HG03095 (cell line): Measurements from ENCODE around the gene ABCG1.
A peak's percentile ranks its signal among the peaks of the same experiment; 100 is the strongest.

Experiments used
- ATAC-seq: cut with Tn5 transposase; IDR thresholded peaks from one replicate; pipeline ENCODE4 v1.9.1; 2021; ENCODE audit warnings: moderate library complexity; ENCODE audit not compliant: unreplicated experiment

ABCG1 gene

DNA sequence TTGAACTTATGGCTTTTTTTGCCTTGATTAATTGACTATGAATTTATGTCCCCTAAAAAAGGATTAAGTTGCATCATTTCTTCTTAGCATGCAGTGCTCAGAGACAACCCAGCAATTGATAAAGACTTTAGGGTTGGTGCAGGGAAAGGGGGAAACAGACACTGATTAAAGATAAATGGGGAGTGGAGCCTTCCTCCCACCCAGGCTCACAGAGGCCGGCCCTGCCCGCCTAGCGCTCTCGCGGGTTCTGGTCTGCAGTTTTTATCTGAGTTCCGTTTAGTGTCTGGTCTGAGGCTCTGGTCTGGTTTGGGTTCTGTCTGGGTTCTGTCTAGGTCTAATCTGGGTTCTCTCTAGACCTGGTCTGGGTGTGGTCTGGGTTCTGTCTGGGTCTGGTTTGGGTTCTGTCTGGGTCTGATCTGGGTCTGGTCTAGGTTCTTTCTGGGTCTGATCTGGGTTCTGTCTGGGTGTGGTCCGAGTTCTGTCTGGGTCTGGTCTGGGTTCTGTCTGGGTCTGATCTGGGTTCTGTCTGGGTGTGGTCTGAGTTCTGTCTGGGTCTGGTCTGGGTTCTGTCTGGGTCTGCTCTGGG, 48.1 kb downstream of the ABCG1 start:
- no peak for ATAC-seq

DNA sequence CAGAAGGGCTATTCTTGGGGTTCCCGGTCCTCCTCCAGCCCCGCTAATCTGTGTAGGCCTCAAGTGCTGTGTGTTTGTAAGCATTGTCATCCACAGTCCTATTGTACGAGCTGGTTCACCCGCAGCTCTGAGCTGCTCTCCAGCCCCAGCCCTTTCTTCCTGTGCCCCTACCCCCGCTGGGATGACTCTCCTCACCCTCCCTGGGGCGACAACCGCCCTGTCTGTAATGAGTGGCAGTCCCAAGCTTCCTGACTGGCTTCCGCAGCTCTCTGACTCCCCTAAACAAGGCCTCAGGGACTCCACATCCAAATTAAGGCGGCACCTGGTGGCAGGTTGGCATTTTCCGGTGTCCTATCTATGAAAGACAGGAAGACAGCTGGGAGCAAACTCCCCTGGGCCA, 50.4 kb downstream of the ABCG1 start:
- no peak for ATAC-seq

DNA sequence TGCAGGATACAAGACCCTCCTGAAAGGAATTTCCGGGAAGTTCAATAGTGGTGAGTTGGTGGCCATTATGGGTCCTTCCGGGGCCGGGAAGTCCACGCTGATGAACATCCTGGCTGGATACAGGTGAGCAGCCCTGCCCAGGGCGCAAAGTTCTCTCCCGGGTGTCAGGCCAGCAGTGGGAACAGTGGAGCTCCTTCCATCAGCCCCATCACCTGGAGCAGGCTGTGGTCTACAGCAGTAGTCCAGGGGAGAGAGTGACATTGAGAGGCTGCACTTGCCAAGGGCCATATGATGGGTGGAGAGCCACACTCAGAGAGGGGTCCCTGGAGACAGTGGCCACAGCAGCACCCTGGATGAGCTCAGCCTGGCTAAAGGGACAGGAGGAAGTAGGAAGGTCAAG, 52.1 kb downstream of the ABCG1 start:
- ATAC-seq, result no peak

DNA sequence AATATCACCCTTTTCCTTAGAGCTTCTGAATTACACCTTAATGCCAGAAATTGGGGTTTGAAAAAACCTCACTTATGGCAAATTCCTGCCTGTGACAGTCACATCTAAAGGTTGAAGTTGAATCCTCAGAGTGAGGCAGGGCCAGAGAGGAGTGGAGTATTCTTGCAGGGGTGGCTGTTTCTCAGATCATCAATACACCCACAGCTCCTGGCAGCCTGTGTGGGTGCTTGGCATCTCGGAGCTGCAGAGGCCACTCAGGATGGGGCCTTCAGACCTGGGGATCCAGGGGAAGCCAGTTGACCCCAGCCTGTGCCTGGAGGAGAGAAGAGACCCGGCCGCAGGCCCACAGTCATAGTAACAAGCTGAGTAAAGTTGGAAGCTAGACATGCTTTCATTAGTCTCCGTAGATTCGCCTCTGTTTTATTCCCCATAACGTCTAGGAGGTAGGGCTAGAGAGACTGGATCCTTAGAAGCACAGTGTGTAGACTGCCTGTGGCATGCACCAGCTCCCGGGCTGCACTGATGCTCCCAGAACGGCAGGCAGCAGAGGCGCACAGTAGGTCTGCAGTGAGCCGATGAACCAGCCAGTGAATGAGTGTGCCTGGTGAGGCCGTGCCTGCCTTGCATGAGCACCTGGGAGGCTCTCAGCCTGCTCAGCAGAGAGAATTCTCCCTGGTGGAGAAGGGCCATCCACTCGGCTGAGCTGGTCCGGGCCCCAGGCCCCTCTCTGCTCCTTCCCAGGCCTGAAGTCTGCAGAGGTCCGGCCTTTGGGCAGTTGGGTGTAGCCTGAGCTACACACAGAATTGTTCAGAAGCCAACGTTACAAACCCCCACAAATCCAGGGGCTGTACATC, 53.4 kb downstream of the ABCG1 start:
- no peak for ATAC-seq

DNA sequence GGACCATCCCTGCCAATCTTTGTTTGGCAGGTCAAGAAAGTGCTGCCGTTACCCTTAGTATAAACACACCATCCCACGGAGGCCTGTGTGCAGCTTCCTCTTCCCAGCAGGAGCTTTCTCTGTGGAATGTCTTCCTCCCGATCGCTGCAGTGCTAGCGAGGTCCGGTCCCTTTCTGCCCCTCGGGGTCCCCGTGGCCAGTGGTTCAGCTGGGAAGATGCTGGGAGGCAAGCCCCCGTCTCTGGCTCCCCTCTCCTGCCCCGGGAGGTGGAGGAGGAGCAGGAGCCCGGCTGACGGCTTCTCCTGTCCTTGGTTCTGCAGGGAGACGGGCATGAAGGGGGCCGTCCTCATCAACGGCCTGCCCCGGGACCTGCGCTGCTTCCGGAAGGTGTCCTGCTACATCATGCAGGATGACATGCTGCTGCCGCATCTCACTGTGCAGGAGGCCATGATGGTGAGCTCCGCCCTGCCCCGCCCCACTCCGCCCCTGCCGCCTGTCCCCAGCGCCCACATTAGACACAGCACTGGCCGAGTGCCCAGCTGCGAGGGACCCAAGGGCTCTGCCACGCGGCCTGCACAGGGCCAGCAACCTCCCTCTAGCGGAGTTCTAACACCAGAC, 54.2 kb downstream of the ABCG1 start:
- no peak for ATAC-seq

DNA sequence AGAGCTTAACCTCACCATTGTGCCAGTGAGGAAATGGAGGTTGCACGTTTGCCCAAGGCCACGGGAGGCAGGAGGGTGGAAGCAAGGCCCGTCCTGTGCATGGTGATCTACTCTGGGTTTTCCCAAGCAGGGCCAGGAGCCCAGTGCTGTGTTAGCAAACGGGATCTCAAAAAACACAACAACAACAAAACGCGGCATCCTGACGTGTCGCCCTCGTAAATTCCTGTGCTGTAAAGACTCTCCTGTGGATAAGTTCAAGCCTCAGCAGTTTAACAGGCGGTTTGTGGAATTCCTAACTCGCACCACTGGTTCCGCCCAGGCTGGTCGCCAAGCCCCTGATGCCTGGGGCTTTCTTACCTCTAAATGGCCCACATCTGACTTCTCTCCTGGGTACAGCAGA, 57.1 kb downstream of the ABCG1 start:
- ATAC-seq, result no peak

DNA sequence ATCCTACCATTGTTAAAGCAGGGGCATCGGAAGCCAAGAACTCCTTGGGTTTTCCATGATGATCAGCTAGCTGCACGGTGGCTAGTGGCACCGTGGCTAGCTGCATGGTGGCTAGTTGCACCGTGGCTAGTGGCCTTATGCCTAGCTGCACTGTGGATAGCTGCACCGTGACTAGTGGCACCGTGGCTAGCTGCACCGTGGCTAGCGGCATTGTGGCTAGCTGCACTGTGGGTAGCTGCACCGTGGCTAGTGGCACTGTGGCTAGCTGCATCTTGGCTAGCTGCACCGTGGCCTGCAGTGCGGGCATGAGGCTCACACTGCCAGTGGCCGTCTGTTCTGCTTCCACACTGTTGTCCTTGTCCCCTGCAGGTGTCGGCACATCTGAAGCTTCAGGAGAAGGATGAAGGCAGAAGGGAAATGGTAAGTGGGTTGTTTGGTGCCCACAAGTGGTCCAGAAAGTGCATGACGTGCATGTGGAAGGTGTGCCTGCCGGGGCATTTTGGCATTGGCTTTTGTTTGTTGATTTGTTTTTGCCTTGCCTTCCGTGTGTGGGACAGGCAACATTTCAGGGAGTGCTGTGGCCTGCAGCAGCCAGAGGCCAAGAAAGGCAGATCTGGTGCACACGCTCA, 57.7 kb downstream of the ABCG1 start:
- no peak for ATAC-seq

DNA sequence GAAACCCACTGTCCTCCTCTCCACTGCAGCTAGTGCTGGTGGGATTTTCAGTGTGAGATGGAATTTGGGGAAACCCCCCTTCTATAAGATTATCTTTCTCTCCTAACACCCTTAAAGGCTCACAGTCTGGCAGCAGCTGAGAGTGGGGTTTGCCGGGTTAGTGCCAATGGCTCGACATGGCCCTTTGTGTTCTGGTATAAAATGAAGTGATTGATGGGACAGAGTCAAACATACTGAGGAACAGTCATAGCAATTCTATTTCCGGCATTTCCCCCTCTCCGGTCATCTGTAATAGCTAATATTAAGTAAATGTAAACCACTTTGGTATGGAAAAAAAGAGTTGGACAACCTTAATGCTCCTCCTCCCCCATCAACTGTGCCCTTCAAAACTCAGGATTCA, 58.7 kb downstream of the ABCG1 start:
- no peak for ATAC-seq

DNA sequence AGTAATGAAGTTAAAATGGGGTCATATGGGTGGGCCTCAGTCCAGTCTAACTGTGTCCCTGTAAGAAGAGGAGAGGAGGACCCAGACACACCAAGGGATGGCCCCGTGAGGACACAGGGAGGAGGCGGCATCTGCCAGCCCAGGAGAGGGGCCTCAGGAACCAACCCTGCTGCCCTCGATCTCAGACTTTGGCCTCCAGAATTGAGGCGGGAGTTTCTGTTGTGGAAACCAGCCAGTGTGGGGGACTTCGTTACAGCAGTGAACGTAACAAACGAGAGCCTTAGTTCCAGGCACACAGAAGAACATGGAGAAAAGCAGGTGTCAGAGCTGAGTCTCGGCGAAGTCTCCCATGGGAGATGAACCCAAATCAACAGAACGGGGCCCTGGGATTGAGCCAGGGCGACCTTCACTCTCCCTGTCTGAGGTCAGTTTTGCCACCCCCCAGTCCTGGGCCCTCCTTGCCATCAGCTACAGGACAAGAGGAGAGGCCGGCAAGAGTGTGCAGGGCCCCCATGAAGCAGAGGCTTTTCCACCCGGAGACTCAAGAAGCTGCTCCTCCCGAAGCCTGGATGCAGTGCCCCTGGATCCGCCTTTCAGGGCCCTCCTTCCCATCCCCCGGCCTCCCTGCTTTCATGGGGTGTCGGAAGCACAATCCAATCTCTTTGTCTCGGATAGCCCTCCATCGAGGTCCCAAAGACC, 59.7 kb downstream of the ABCG1 start:
- ATAC-seq, result no peak

DNA sequence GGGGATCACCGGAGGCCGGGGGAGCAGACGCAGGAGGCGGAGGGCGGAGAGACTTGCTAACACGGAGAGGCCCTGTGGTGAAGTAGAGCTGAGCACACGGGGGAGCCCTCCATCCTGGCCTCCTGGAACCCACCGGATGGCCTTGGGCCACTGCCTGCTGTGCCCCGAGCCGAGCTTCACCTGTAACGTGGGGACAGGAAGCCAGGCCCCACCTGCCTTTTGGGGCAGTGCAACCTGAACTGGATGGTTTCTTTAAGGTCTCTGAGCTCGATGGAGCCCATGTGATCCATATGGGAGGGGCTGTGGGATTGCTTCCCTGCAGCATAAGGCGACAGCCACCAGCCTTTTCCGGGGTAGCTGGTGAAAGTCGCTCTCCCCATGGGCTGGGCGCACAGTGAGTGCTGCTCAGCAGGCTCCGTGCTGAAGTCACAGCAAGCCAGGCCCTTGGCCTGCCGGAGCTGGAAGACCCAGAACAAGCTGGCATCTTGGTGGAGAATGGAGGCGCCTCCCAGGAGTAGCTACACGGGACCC, 60.5 kb downstream of the ABCG1 start:
- ATAC-seq, result no peak

DNA sequence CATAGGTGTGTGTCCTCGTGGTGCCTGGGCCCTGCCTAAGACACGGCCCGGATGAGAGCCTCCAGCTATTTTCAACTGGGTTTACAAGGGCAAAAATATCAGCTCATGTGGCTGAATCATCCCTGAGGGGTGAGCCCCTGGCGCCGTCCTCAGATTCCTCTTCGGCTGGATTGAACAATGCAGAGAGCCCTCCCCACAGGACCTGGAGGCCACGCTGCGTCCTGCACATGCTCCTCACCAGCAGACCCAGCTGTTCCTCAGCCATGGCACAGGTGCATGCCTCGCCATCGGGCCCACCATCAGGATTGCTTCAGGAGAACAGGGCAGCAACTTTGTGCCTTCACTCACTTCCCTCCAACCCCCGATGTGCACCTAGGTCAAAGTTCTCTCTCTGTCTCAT, 60.9 kb downstream of the ABCG1 start:
- ATAC-seq, result no peak

DNA sequence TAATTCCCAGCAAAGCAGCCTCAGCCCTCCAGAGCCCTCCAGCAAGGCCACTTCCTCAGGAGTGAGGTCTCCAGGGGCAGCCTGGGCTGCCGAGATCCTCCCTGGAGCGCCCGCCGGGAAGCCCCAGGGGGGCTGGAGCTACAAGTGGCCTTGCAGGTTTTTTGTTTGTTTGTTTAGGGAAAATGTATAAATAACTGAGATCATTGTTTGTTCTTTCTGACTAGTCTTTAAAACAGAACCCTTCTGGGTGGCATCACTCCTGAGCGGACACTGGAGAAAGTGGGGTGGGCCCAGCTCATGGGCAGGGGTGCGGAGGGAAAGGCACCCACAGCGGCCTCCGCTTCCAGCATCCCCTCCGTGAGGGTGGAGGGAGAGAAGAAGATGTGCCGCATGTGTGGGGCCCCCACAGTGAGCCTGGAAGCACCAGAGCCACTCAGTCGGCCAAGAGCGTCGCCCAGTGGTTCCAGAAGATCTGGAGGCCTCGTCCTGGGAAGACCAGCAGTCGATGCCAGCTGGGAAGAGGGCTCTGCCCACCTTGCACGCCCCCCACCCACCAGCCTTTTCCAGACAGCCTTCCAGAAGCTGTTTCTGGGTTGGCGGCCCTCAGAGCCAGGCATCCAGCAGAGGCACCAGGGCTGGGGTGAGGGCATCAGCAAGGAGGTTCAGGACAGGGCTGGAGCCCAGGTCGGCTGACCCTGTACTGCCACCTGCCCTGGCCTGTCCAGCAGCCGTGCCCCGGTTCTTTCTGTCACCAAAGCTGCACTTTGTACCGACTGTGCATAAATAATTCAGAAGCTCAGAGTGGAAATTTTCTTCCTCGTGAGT, 61.6 kb downstream of the ABCG1 start:
- no peak for ATAC-seq

DNA sequence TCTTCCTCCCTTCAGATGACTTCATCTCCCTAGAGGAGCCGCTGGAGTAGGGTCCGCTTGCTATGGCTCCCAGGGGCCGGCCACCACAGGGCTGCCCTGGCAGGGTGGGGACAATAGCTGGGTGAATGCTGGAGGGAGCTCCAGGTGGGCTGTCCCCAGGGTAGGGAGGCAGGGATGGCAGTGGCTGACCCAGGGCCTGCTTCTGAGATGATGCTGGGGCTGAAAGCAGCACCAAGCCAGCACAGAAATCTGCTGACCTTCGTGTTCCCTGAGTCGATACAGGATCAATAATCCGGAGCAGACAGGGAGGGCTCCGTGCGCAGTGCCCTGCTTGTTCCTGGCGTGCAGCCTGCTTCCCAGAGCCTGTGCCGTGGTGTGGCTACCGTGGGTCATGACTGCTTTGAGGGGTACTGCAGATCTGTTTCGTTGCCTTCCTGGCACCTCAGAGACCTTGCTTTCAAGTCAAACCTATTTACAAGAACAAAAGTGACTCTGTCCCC, 62.3 kb downstream of the ABCG1 start:
- no peak for ATAC-seq

DNA sequence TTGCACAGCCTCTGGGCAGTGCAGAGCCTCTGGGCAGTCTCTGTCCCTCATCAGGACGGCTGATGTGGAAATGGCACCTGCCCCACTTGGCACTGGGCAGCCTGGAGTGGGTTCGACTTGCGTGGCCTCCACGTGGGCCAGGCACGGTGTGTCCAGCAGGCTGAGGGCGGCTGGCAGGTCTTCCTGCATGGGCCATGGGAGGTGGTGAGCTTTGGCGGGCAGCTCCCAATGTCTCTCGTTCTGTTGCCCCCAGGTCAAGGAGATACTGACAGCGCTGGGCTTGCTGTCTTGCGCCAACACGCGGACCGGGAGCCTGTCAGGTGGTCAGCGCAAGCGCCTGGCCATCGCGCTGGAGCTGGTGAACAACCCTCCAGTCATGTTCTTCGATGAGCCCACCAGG, 63.1 kb downstream of the ABCG1 start:
- no peak for ATAC-seq

DNA sequence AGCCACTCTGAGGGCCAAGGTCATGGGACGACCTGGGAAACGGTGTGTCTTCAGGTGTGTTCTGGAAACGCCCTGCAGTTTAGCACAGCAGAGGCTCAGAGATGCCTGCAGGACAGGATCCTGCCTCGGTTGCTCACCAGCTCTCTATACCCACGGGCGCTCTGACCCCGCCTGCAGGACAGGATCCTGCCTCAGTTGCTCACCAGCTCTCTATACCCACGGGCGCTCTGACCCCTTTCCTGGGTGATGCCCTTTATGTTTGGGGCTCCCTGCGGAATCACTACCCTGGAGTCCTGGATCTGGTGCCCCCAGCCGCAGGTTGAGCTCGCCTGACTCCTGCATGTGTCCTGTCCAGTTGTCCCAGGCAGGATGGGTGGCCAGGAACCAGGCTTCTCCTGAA, 63.8 kb downstream of the ABCG1 start:
- ATAC-seq, result no peak

DNA sequence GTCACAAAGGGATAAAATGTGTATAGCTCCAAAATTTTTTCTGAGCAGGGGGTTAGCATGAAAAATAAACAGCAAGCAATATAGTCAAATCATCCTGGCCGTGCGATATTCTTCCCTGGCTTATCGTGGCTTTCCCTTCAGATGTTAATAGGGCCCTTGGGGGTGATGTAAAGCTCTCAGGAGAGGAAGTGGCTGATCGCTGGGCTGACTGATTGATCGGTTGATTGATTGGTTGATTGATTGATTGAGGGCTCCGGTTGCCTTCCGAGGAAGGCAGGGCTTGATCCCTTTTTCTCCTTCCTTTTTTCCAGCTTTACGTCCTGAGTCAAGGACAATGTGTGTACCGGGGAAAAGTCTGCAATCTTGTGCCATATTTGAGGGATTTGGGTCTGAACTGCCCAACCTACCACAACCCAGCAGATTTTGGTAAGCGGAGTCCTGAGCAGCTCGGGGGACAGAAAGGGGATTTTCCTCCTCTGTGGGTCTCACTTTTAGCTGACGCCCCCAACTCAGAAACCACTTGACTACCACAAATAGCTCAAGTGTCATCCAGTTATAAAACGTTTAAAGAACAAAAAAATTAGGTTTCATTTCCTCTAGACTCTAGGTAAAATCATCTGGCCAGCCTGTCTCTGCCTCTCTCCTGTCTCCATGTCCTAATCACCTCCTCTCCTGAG, 66.8 kb downstream of the ABCG1 start:
- ATAC-seq, result peak; percentile 49

DNA sequence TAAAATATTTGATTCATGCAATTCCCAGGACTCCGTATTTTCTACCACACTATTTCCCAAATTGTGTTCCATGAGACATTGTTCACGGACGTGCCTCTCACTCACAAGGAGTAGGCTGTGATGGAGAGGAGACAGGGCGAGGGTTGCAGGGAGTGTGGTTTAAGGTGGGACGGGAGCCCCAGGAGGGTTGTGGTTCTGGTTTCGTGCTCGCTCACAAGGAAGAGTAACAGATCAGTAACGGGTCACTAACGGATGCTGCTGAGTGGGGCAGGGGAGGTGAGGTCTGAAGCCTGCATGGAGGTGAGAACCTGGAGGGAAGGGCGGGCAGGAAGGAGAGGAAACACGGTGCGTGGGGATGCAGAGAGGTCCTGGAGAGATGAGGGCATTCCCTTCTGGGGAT, 67.5 kb downstream of the ABCG1 start:
- ATAC-seq, result no peak

DNA sequence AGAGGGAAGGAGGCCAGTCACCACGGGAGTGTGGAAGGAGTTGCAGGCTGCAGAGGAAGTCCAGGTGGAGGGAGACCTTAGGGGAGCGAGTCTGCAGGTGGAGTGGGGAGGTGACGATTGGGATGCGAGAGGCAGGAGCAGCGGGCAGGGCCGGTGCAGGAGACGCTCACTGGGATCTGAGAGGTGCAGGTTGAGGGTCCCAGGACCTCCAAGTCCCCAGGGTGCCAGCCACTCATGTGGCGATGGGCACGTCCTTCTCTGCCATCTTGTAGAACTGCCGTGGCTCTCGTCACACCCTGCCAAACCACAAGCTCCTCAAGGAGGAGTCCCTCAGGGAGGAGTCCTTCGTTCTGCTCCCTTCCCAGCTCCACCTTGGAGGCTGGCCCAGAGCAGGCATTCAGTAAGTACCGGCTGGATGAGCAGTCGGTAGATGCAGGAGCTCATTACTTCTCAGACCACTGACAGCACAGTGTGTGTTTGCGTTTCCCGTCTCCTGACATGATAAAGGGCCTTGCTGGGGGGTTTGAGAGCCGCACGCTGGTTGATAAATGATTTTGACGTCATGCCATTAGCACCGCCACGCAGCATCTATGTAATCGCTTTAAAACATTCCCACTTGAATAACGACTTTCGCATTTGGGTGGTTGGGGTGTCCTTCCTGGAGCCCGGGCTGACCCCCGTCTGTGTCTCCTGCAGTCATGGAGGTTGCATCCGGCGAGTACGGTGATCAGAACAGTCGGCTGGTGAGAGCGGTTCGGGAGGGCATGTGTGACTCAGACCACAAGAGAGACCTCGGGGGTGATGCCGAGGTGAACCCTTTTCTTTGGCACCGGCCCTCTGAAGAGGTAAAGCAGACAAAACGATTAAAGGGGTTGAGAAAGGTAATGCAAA, 68.5 kb downstream of the ABCG1 start:
- no peak for ATAC-seq
